Progenitor cell of endocrine pancreas (in vitro differentiated cells): ENCODE data around the gene ABHD4. TPM values are rescaled to one million over a fixed set of nuclear protein-coding genes. Genes with fewer than 3 reads are reported as not detected.

ENCODE experiments used
- DNase-seq: peaks from one replicate; pipeline ENCODE4 v3.0.0; 2021; ENCODE audit warnings: low spot score; ENCODE audit not compliant: unreplicated experiment
- H3K27ac Mint-ChIP-seq: 2 replicates; pipeline ENCODE4 v1.8.0; 2021; ENCODE audit warnings: mild to moderate bottlenecking, moderate library complexity, mixed read lengths
- H3K27me3 Mint-ChIP-seq: 2 replicates; pipeline ENCODE4 v1.8.0; 2021; ENCODE audit warnings: mixed read lengths
- H3K36me3 Mint-ChIP-seq: 2 replicates; pipeline ENCODE4 v1.8.0; 2022; ENCODE audit warnings: mixed read lengths; ENCODE audit not compliant: insufficient read depth
- H3K4me1 Mint-ChIP-seq: 2 replicates; pipeline ENCODE4 v1.8.0; 2021; ENCODE audit warnings: low read depth, mixed read lengths
- H3K4me3 Mint-ChIP-seq: 2 replicates; pipeline ENCODE4 v1.8.0; 2021; ENCODE audit warnings: low read depth, mild to moderate bottlenecking, moderate library complexity, mixed read lengths
- H3K9me3 Mint-ChIP-seq: 2 replicates; pipeline ENCODE4 v1.8.0; 2021; ENCODE audit warnings: low read depth, mixed read lengths
- CTCF ChIP-seq: fragments of 200-600 bp; sonication (generic); IDR thresholded peaks from one replicate; pipeline ENCODE4 v1.5.0; 2021; ENCODE audit warnings: antibody characterized with exemption, mild to moderate bottlenecking; ENCODE audit not compliant: unreplicated experiment
- total RNA-seq: library from RNA; stranded (reverse); gene quantifications from 2 replicates; pipeline ENCODE4 v1.2.1, GENCODE V29; 2021

ABHD4 gene
- total RNA-seq, 1 donor from 2014 or later = 25.6 TPM

GRCh38 chr14:22569737-22570131, 28.4 kb upstream of the ABHD4 start:
- Mint-ChIP-seq H3K9me3 (no peaks in the 10 kb centered on the region), H3K4me3 (no peak overlapping the region), H3K4me1 (peaks cover 19% of the 10 kb centered on the region), H3K27ac (no peak overlapping the region), H3K36me3 (peaks cover 29% of the 10 kb centered on the region), H3K27me3 (no peaks in the 10 kb centered on the region)
- no peak for TF ChIP-seq CTCF
- no peak for DNase-seq

- TF ChIP-seq CTCF = peak; percentile 88
- H3K36me3 Mint-ChIP-seq = peaks cover 27% of the 10 kb centered on the region
- peak overlapping the region; percentile 75 for H3K27ac Mint-ChIP-seq
- H3K4me1 Mint-ChIP-seq = peaks cover 14% of the 10 kb centered on the region
- no peaks in the 10 kb centered on the region for H3K27me3 Mint-ChIP-seq
- no peaks in the 10 kb centered on the region for H3K9me3 Mint-ChIP-seq
- H3K4me3 Mint-ChIP-seq = no peak overlapping the region
- peak; percentile 62 for DNase-seq
Measured at GRCh38 chr14:22570132-22570949, 27.8 kb upstream of the ABHD4 start.

- Mint-ChIP-seq H3K27me3 (no peaks in the 10 kb centered on the region), H3K27ac (peak overlapping the region; percentile 29), H3K4me1 (peaks cover 14% of the 10 kb centered on the region), H3K4me3 (no peak overlapping the region), H3K9me3 (no peaks in the 10 kb centered on the region), H3K36me3 (peaks cover 28% of the 10 kb centered on the region)
- DNase-seq = no peak
- no peak for TF ChIP-seq CTCF
Measured at GRCh38 chr14:22572562-22573058, 25.5 kb upstream of the ABHD4 start.

GRCh38 chr14:22573804-22574203, 24.3 kb upstream of the ABHD4 start:
- no peak for TF ChIP-seq CTCF
- no peak overlapping the region for H3K27ac Mint-ChIP-seq
- no peaks in the 10 kb centered on the region for H3K27me3 Mint-ChIP-seq
- no peaks in the 10 kb centered on the region for H3K9me3 Mint-ChIP-seq
- no peak overlapping the region for H3K4me3 Mint-ChIP-seq
- H3K36me3 Mint-ChIP-seq = peaks cover 29% of the 10 kb centered on the region
- no peak for DNase-seq
- H3K4me1 Mint-ChIP-seq = peaks cover 14% of the 10 kb centered on the region

- H3K4me1 Mint-ChIP-seq = peaks cover 17% of the 10 kb centered on the region
- no peaks in the 10 kb centered on the region for H3K9me3 Mint-ChIP-seq
- TF ChIP-seq CTCF = no peak
- peak overlapping the region; percentile 59 for H3K27ac Mint-ChIP-seq
- H3K27me3 Mint-ChIP-seq = no peaks in the 10 kb centered on the region
- H3K36me3 Mint-ChIP-seq = peaks cover 27% of the 10 kb centered on the region
- no peak overlapping the region for H3K4me3 Mint-ChIP-seq
- DNase-seq = no peak
Measured at GRCh38 chr14:22577334-22577908, 20.7 kb upstream of the ABHD4 start.
